ENCODE results near the gene WDR37. TPM values are rescaled to one million over a fixed set of nuclear protein-coding genes. Genes with fewer than 3 reads are reported as not detected.

Gene WDR37
- total and polyA plus RNA-seq, 2 experiments from 2014 or later = 13.7 to 16.5 TPM

DNA sequence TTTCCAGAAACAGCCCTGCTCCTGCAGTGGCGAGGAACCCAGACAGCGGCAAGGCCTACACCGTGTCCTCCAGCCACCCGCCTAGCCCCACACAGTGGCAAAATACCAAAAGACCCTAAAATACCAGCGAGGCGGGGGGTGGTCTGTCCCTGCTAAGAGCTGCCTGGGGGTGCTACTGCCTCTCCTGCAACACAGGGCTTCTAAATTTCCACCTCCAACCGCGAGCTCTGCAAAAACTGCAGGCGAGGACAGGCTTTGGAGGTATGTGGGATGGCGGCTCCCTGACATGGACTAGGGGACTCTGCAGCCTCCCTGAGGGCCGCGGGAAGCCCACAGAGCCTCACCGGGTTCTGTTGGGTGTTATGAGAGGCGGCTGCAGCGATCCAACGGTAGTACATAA lies 122.3 kb downstream of the WDR37 start:
- Histone ChIP-seq H3K36me3 (ENCODE audit: low read depth) (no peaks in the 10 kb centered on the region), H4K20me1 (ENCODE audit: insufficient read depth) (no peaks in the 10 kb centered on the region), H3K9me2 (ENCODE audit: insufficient read depth) (no peaks in the 10 kb centered on the region), H3K4me1 (ENCODE audit: insufficient read depth) (no peaks in the 10 kb centered on the region), H3K27ac (no peak overlapping the region), H3K9ac (no peak overlapping the region), H3K9me3 (ENCODE audit: low read depth) (no peaks in the 10 kb centered on the region), H3K27me3 (replicated peaks; ENCODE audit: insufficient read depth) (peaks cover 4% of the 10 kb centered on the region), H3F3A (ENCODE audit: insufficient read depth) (no peaks in the 10 kb centered on the region), H2AFZ (no peak overlapping the region), H3K4me3 (no peak overlapping the region), H3K79me2 (ENCODE audit: insufficient read depth) (no peaks in the 10 kb centered on the region), H3K4me2 (ENCODE audit: unreplicated experiment) (no peak overlapping the region)
- WGBS, 2 experiments (ENCODE audit: low coverage in 1 of 2, low lambda C conversion rate in 2 of 2, missing lambda C conversion rate in 2 of 2) = 53 to 54% methylated on average over 16 of the region's 16 CpGs
- no peak for DNase-seq
- in situ Hi-C loops (cut with MboI) = no loop called here
- TF ChIP-seq EZH2 (IDR thresholded peaks at IDR 0.05; ENCODE audit: insufficient read depth, poor library complexity, severe bottlenecking) = no peak
- TF ChIP-seq EZH2phosphoT487 (IDR thresholded peaks at IDR 0.05; ENCODE audit: insufficient read depth, low read depth) = no peak

- Histone ChIP-seq H3K4me3 (no peak overlapping the region), H3F3A (ENCODE audit: insufficient read depth) (no peaks in the 10 kb centered on the region), H3K4me2 (ENCODE audit: unreplicated experiment) (no peak overlapping the region), H3K4me1 (ENCODE audit: insufficient read depth) (no peaks in the 10 kb centered on the region), H3K9ac (no peak overlapping the region), H3K27ac (no peak overlapping the region), H3K9me3 (ENCODE audit: low read depth) (no peaks in the 10 kb centered on the region), H3K9me2 (ENCODE audit: insufficient read depth) (no peaks in the 10 kb centered on the region), H3K79me2 (ENCODE audit: insufficient read depth) (no peaks in the 10 kb centered on the region), H4K20me1 (ENCODE audit: insufficient read depth) (no peaks in the 10 kb centered on the region), H2AFZ (no peak overlapping the region), H3K27me3 (replicated peaks; ENCODE audit: insufficient read depth) (peaks cover 4% of the 10 kb centered on the region), H3K36me3 (ENCODE audit: low read depth) (no peaks in the 10 kb centered on the region)
- WGBS, 2 experiments (ENCODE audit: low coverage in 1 of 2, low lambda C conversion rate in 2 of 2, missing lambda C conversion rate in 2 of 2) = 48 to 52% methylated on average over 20 of the region's 20 CpGs
- in situ Hi-C loops (cut with MboI) = no loop called here
- TF ChIP-seq EZH2 (IDR thresholded peaks at IDR 0.05; ENCODE audit: insufficient read depth, poor library complexity, severe bottlenecking) (no peak), EZH2phosphoT487 (IDR thresholded peaks at IDR 0.05; ENCODE audit: insufficient read depth, low read depth) (no peak)
- DNase-seq = no peak
Measured at GRCh38 chr10:1179346-1180070, 123.3 kb downstream of the WDR37 start.

DNA sequence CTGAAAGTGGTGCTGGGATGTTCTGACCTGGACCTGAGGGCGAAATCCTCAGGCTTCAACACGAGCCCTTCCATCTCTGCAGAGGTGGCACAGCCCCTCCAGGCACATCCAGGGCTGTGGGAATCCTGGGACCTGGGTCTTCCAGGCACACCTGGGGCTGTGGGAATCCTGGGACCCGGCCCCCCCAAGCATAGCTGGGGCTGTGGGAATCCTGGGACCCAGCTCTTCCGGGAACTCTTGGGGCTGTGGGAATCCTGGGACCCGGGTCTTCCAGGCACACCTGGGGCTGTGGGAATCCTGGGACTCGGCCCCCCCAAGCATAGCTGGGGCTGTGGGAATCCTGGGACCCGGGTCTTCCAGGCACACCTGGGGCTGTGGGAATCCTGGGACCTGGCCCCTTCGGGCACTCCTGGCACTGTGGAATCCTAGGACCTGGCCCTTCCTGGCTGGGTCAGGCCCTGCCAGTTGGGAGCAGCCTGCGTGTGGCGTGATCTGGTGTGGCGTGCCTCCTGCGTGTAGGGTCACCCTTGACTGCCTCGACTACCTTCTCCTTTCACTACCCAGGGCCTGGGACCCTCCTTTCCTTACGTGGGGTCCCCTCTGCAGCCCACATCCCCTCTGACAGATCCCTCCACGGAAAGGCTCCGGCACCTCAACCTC lies 124.0 kb downstream of the WDR37 start:
- DNase-seq = no peak
- in situ Hi-C loops (cut with MboI) = no loop called here
- H2AFZ ChIP-seq = no peak overlapping the region
- no peak overlapping the region for H3K4me2 ChIP-seq (ENCODE audit: unreplicated experiment)
- H3K4me3 ChIP-seq = no peak overlapping the region
- no peaks in the 10 kb centered on the region for H4K20me1 ChIP-seq (ENCODE audit: insufficient read depth)
- H3K9me3 ChIP-seq (ENCODE audit: low read depth) = no peaks in the 10 kb centered on the region
- H3K9ac ChIP-seq = no peak overlapping the region
- WGBS, 2 experiments (ENCODE audit: low coverage in 1 of 2, low lambda C conversion rate in 2 of 2, missing lambda C conversion rate in 2 of 2) = 39 to 42% methylated on average over 15 to 16 of the region's 16 CpGs
- TF ChIP-seq EZH2 (IDR thresholded peaks at IDR 0.05; ENCODE audit: insufficient read depth, poor library complexity, severe bottlenecking) (no peak), EZH2phosphoT487 (IDR thresholded peaks at IDR 0.05; ENCODE audit: insufficient read depth, low read depth) (no peak)
- no peak overlapping the region for H3K27ac ChIP-seq
- no peaks in the 10 kb centered on the region for H3K9me2 ChIP-seq (ENCODE audit: insufficient read depth)
- no peaks in the 10 kb centered on the region for H3F3A ChIP-seq (ENCODE audit: insufficient read depth)
- H3K79me2 ChIP-seq (ENCODE audit: insufficient read depth) = no peaks in the 10 kb centered on the region
- H3K36me3 ChIP-seq (ENCODE audit: low read depth) = no peaks in the 10 kb centered on the region
- peaks cover 4% of the 10 kb centered on the region for H3K27me3 ChIP-seq (replicated peaks; ENCODE audit: insufficient read depth)
- no peaks in the 10 kb centered on the region for H3K4me1 ChIP-seq (ENCODE audit: insufficient read depth)

GRCh38 chr10:1180836-1181235 lies 124.7 kb downstream of the WDR37 start:
- H2AFZ ChIP-seq = no peak overlapping the region
- H3K4me3 ChIP-seq = no peak overlapping the region
- WGBS, 2 experiments (ENCODE audit: low coverage in 1 of 2, low lambda C conversion rate in 2 of 2, missing lambda C conversion rate in 2 of 2) = 47 to 52% methylated on average over 11 of the region's 11 CpGs
- H3K9me3 ChIP-seq (ENCODE audit: low read depth) = no peaks in the 10 kb centered on the region
- TF ChIP-seq EZH2phosphoT487 (IDR thresholded peaks at IDR 0.05; ENCODE audit: insufficient read depth, low read depth) = no peak
- no peak for TF ChIP-seq EZH2 (IDR thresholded peaks at IDR 0.05; ENCODE audit: insufficient read depth, poor library complexity, severe bottlenecking)
- no peak overlapping the region for H3K27ac ChIP-seq
- H3K79me2 ChIP-seq (ENCODE audit: insufficient read depth) = no peaks in the 10 kb centered on the region
- DNase-seq = no peak
- no peaks in the 10 kb centered on the region for H3K36me3 ChIP-seq (ENCODE audit: low read depth)
- no peaks in the 10 kb centered on the region for H3K4me1 ChIP-seq (ENCODE audit: insufficient read depth)
- no peaks in the 10 kb centered on the region for H3K9me2 ChIP-seq (ENCODE audit: insufficient read depth)
- H4K20me1 ChIP-seq (ENCODE audit: insufficient read depth) = no peaks in the 10 kb centered on the region
- H3K9ac ChIP-seq = no peak overlapping the region
- peaks cover 4% of the 10 kb centered on the region for H3K27me3 ChIP-seq (replicated peaks; ENCODE audit: insufficient read depth)
- H3F3A ChIP-seq (ENCODE audit: insufficient read depth) = no peaks in the 10 kb centered on the region
- no peak overlapping the region for H3K4me2 ChIP-seq (ENCODE audit: unreplicated experiment)
- in situ Hi-C loops (cut with MboI) = no loop called here

Other genes starting within 250 kb of the WDR37 start
- gene LARP4B, start 124.7 kb upstream of the WDR37 start, total RNA-seq (2014; rRNA removed; shearing (Covaris generic)) = 30.8 and 31.9 TPM in 2 replicates
- gene LARP4B, start 124.7 kb upstream of the WDR37 start, polyA plus RNA-seq (2016; fragmentation: Nextera tagmentation; extraction: Ambion mirVana) = 20.5 and 20.7 TPM in 2 replicates
- 32.1 and 34.3 TPM in 2 replicates for gene GTPBP4, start 68.0 kb upstream of the WDR37 start, total RNA-seq (2014; rRNA removed; shearing (Covaris generic))
- 71.6 and 72.0 TPM in 2 replicates for gene GTPBP4, start 68.0 kb upstream of the WDR37 start, polyA plus RNA-seq (2016; fragmentation: Nextera tagmentation; extraction: Ambion mirVana)
- gene IDI2, start 30.5 kb upstream of the WDR37 start, total RNA-seq (2014; rRNA removed; shearing (Covaris generic)) = not detected in 2 replicates
- gene IDI2, start 30.5 kb upstream of the WDR37 start, polyA plus RNA-seq (2016; fragmentation: Nextera tagmentation; extraction: Ambion mirVana) = not detected in 2 replicates
- 33.7 and 41.9 TPM in 2 replicates for gene IDI1, start 7.3 kb upstream of the WDR37 start, total RNA-seq (2014; rRNA removed; shearing (Covaris generic))
- gene IDI1, start 7.3 kb upstream of the WDR37 start, polyA plus RNA-seq (2016; fragmentation: Nextera tagmentation; extraction: Ambion mirVana) = 41.6 and 42.9 TPM in 2 replicates

Data from GM23248 (cell line).